Stimulated activated CD4-positive, alpha-beta T cell treated with anti-CD3 and anti-CD28 coated beads, Interleukin-15, amount 100 ng/mL, for 1 hour (primary cell): ENCODE results near the gene NOXA1.

Source experiments
- DNase-seq, 2 donors: peaks; one replicate each; pipeline ENCODE4 v3.0.0-alpha.2; 2020; ENCODE audit warnings: low read depth in 1 of 2, low spot score in 1 of 2

NOXA1 gene

GRCh38 chr9:137454145-137454596 lies 31.0 kb downstream of the NOXA1 start:
- no peak for DNase-seq

GRCh38 chr9:137454597-137455358 lies 31.6 kb downstream of the NOXA1 start:
- no peak for DNase-seq

GRCh38 chr9:137455359-137455991 lies 32.3 kb downstream of the NOXA1 start:
- DNase-seq = no peak

GRCh38 chr9:137456061-137456863 lies 33.1 kb downstream of the NOXA1 start:
- DNase-seq = no peak

- DNase-seq = no peak
Observed at GRCh38 chr9:137456864-137457405, 33.7 kb downstream of the NOXA1 start.

GRCh38 chr9:137457406-137458193 lies 34.4 kb downstream of the NOXA1 start:
- DNase-seq = no peak

GRCh38 chr9:137458194-137459151 lies 35.3 kb downstream of the NOXA1 start:
- no peak for DNase-seq

- peak; percentile 92 to 96 for DNase-seq
Observed at GRCh38 chr9:137459152-137459600, 36.0 kb downstream of the NOXA1 start, which contains the start of gene NSMF. Gene NSMF, minus strand, starts transcription at chr9:137459334. Its CDS starts 232 bp downstream, at chr9:137459102.

- no peak for DNase-seq
Observed at GRCh38 chr9:137459601-137460362, 36.6 kb downstream of the NOXA1 start.

GRCh38 chr9:137460363-137461315 lies 37.4 kb downstream of the NOXA1 start:
- DNase-seq = no peak

- no peak for DNase-seq
Observed at GRCh38 chr9:137461316-137461662, 38.1 kb downstream of the NOXA1 start.

- peak; percentile 39 to 58 for DNase-seq
Observed at GRCh38 chr9:137461663-137462395, 38.6 kb downstream of the NOXA1 start.

- no peak for DNase-seq
Observed at GRCh38 chr9:137462396-137462985, 39.3 kb downstream of the NOXA1 start.

- no peak for DNase-seq
Observed at GRCh38 chr9:137462986-137463930, 40.1 kb downstream of the NOXA1 start.

- no peak for DNase-seq
Observed at GRCh38 chr9:137463931-137464290, 40.7 kb downstream of the NOXA1 start.
